Tibial nerve (tissue), 4 donors: ENCODE data around the gene AHRR. TPM values are rescaled to one million over a fixed set of nuclear protein-coding genes. Genes with fewer than 3 reads are reported as not detected.
A peak's percentile ranks its signal among the peaks of the same experiment; 100 is the strongest.
"Not testable (repeated sequence)": the region's sequence is repeated elsewhere in the genome, so short reads cannot be mapped to it uniquely, and the experiment has no call there.

Experiments
- DNase-seq, 2 donors: peaks; one replicate each; pipeline ENCODE4 v3.0.0-alpha.2; 2019; ENCODE audit warnings: low spot score in 2 of 2
- H3K27ac ChIP-seq, 4 donors: fragments of 200-600 bp; sonication (generic) in 3 of 4; one replicate each; pipeline ENCODE4 v1.5.1; 2017 to 2019; ENCODE audit warnings: mild to moderate bottlenecking in 1 of 4
- H3K27me3 ChIP-seq, 2 donors: fragments of 200-600 bp; sonication (generic) in 1 of 2; one replicate each; pipeline versions ENCODE4 v1.5.1 to v1.6.0; 2017 to 2019
- H3K36me3 ChIP-seq, 3 donors: fragments of 200-600 bp; sonication (generic); one replicate each; pipeline ENCODE4 v1.5.1; 2018 to 2019
- H3K4me1 ChIP-seq, 4 donors: fragments of 200-600 bp; sonication (generic) in 3 of 4; one replicate each; pipeline ENCODE4 v1.5.1; 2017 to 2019
- H3K4me3 ChIP-seq, 4 donors: fragments of 200-600 bp; sonication (generic) in 3 of 4; one replicate each; pipeline ENCODE4 v1.5.1; 2017 to 2019; ENCODE audit warnings: mild to moderate bottlenecking in 1 of 4, moderate library complexity in 1 of 4
- H3K9me3 ChIP-seq, 4 donors: fragments of 200-600 bp; sonication (generic) in 3 of 4; one replicate each; pipeline ENCODE4 v1.5.1; 2017 to 2019
- EP300 ChIP-seq, 2 donors: sonication (generic); formaldehyde crosslinking; IDR thresholded peaks; one replicate each; pipeline ENCODE4 v1.6.1; 2017; ENCODE audit warnings: antibody characterized with exemption in 2 of 2, mild to moderate bottlenecking in 1 of 2
- POLR2A ChIP-seq, 2 donors: fragments of 450-650 bp; IDR thresholded peaks; one replicate each; pipeline ENCODE4 v1.6.1; 2017; ENCODE audit warnings: antibody characterized with exemption in 2 of 2, mild to moderate bottlenecking in 2 of 2, moderate library complexity in 2 of 2
- WGBS, 2 donors: methylation state at CpG; one replicate each; pipeline ENCODE4 v1.1.5; 2018; 5-methylcytosine and 5-hydroxymethylcytosine counted together
- total RNA-seq, 4 donors: library from RNA; depleted of rRNA; stranded (reverse); fragments of >200 nt; gene quantifications; one replicate each; pipeline ENCODE4 v1.1.0, GENCODE V29; 2016
- TF ChIP-seq, protein P1 (sequence below), 5 experiments: fragments of 200-600 bp in 3 of 5; fragments of 450-650 bp in 2 of 5; sonication (generic) in 3 of 5; IDR thresholded peaks; one replicate each; pipeline ENCODE4 v1.5.1; 2016 to 2019; ENCODE audit warnings: antibody characterized with exemption in 5 of 5, mild to moderate bottlenecking in 3 of 5, moderate library complexity in 2 of 5

Gene AHRR
- total RNA-seq, 4 donors from 2014 or later = 1.0 to 4.8 (median 1.2) TPM; not detected in 1

DNA sequence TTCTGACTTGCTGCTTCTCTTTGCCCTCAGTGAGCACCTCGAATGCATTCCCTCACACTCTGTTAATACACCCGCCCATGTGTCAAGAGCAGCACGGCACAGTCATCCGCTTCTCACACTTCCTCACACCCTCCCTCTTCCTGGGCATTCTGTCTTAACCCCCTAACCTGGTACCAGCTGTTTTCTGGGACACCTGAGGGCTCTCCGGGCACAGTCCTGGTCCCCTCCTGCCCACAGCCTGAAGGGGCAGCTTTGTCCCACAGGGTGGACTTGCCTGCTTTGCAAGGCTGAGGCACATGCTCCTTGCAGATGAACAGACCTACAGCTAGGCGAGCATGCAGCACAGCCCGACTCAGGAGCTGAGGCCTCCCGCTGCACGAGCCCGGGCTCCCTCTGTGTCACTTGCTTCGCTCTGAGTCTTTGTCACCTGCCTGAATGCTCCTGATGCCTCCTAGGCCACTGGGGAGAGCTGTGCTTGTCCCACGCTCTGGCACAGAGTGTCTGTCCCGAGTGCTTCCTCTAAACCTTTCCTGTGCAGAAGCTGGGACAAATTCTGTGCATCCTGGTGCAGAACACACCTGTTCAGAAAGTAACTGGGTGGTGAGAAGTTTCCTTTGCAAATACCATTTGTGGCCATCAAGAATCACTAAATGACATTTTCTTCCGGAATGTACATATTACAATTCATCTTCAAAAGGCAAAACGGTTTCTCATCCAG is 47.8 kb downstream of the AHRR start:
- TF ChIP-seq EP300 (IDR thresholded peaks at IDR 0.05) (no peak), POLR2A (IDR thresholded peaks at IDR 0.05) (no peak)
- TF ChIP-seq, protein P1, sequence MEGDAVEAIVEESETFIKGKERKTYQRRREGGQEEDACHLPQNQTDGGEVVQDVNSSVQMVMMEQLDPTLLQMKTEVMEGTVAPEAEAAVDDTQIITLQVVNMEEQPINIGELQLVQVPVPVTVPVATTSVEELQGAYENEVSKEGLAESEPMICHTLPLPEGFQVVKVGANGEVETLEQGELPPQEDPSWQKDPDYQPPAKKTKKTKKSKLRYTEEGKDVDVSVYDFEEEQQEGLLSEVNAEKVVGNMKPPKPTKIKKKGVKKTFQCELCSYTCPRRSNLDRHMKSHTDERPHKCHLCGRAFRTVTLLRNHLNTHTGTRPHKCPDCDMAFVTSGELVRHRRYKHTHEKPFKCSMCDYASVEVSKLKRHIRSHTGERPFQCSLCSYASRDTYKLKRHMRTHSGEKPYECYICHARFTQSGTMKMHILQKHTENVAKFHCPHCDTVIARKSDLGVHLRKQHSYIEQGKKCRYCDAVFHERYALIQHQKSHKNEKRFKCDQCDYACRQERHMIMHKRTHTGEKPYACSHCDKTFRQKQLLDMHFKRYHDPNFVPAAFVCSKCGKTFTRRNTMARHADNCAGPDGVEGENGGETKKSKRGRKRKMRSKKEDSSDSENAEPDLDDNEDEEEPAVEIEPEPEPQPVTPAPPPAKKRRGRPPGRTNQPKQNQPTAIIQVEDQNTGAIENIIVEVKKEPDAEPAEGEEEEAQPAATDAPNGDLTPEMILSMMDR (IDR thresholded peaks at IDR 0.05) = no peak
- H3K27me3 ChIP-seq = peaks cover 0 to 10% of the 10 kb centered on the region in 2 donors
- no peak overlapping the region for H3K4me3 ChIP-seq
- WGBS, 2 donors = 56 to 65% methylated on average over 10 to 15 of the region's 15 CpGs
- peaks cover 0 to 22% (median 8%) of the 10 kb centered on the region in 4 donors for H3K4me1 ChIP-seq
- peaks cover 0 to 24% (median 6%) of the 10 kb centered on the region in 4 donors for H3K9me3 ChIP-seq
- peak in 1 of 2 donors; percentile 4 for DNase-seq
- H3K36me3 ChIP-seq = no peaks in the 10 kb centered on the region
- no peak overlapping the region for H3K27ac ChIP-seq

DNA sequence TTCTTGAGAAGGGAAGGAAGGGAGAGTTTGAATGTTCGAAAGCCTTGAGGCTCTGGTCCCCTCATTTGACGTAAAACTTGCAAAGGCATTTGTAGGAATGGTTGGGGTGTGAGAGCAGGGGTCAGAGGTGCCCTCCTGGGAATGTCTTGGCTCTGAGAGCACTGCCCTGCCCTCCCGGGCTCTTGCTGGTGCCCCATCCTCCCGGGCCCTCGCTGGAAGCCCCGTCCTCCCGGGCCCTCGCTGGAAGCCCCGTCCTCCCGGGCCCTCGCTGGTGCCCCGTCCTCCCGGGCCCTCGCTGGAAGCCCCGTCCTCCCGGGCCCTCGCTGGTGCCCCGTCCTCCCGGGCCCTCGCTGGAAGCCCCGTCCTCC is 48.3 kb downstream of the AHRR start:
- Histone ChIP-seq H3K4me1 (peaks cover 0 to 25% (median 9%) of the 10 kb centered on the region in 4 donors), H3K9me3 (peaks cover 0 to 19% (median 6%) of the 10 kb centered on the region in 4 donors), H3K27me3 (peaks cover 0 to 15% of the 10 kb centered on the region in 2 donors)
- 41 to 79% methylated on average over 6 to 21 of the region's 21 CpGs for WGBS, 2 donors
- DNase-seq, H3K36me3 ChIP-seq, H3K4me3 ChIP-seq, H3K27ac ChIP-seq: not testable (repeated sequence)

DNA sequence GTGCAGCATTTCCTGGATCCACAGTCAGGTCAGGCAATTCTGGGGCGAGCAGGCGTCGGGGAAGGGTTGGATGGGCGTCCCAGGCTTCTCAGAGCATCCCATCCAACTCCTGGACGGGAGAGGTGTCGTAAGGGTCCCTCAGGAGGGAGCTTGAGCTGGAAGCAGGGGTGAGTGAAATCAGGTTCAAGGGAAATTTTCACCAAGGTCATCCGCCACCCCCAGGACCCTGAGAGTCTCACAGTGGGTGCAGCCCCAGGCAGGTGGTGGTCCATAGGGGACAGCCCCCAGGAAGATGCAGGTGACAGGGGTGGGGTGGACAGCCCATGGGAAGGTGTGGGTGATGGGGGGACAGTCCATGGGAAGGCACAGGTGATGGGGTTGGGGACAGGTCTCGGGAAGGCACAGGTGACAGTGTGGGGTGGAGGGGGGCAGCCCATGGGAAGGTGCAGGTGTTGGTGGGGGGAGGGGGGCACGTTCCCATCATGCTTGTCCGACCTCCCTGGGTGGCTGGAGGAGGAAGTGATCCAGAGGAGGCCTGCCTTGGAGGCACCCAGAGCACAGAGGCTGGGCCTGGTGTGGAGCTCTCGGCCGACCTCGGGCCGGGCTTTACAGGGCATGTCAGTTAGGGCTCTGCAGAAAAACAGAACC is 48.9 kb downstream of the AHRR start:
- peaks cover 0 to 25% (median 9%) of the 10 kb centered on the region in 4 donors for H3K4me1 ChIP-seq
- WGBS, 2 donors = 92 to 93% methylated on average over 14 of the region's 14 CpGs
- DNase-seq = no peak
- peaks cover 0 to 21% of the 10 kb centered on the region in 2 donors for H3K27me3 ChIP-seq
- H3K9me3 ChIP-seq = peaks cover 0 to 14% (median 3%) of the 10 kb centered on the region in 4 donors
- no peak overlapping the region for H3K4me3 ChIP-seq
- H3K36me3 ChIP-seq = no peaks in the 10 kb centered on the region
- no peak overlapping the region for H3K27ac ChIP-seq
- TF ChIP-seq EP300 (IDR thresholded peaks at IDR 0.05) (no peak), POLR2A (IDR thresholded peaks at IDR 0.05) (no peak)
- TF ChIP-seq, protein P1 (IDR thresholded peaks at IDR 0.05) = no peak

DNA sequence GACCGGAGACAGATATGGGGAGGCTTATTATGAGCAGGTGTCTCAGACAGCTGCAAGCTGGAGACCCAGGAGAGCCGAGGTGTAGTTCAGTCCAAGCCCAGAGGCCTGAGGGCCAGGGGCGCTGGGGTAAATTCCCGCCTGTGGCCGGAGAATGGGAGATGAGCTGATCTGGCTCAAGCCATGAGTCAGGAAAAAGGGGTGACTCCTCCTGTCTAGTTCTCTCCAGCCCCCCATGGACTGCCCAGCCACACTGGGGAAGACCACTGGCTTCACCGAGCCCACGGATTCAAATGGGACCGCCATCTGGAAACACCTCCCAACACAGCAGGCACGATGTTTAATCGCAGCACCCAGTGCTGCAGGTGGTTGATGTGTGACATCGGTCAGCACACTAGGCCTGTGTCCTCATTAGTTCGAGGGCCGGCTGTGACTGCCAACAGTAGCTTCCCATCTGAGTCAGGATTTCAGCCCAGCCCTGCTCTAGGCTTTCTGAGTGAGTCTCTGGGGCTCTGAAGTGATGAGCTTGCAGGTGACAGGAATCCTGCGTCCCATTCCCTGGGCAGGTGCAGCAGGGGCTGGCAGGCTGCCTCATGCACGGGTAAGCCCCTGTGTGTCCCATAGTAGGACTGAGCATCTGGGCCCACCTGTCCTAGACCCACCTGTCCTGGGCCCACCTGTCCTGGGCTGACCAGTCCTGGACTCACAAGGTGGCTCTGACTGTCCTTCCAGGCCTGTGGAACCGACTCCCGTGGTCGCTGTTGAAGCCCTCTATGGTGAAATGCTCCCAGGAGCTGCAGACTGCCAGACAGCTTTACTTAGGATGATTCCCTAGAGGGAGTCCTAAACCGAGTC is 49.7 kb downstream of the AHRR start:
- peaks cover 0 to 25% (median 9%) of the 10 kb centered on the region in 4 donors for H3K4me1 ChIP-seq
- DNase-seq = peak in 1 of 2 donors; percentile 3
- TF ChIP-seq, protein P1 (IDR thresholded peaks at IDR 0.05) = no peak
- TF ChIP-seq EP300 (IDR thresholded peaks at IDR 0.05) = no peak
- no peak overlapping the region for H3K4me3 ChIP-seq
- no peak overlapping the region for H3K27ac ChIP-seq
- WGBS, 2 donors = 91 to 93% methylated on average over 18 to 19 of the region's 19 CpGs
- no peaks in the 10 kb centered on the region for H3K36me3 ChIP-seq
- peaks cover 0 to 6% (median 0%) of the 10 kb centered on the region in 4 donors for H3K9me3 ChIP-seq
- peaks cover 0 to 27% of the 10 kb centered on the region in 2 donors for H3K27me3 ChIP-seq

DNA sequence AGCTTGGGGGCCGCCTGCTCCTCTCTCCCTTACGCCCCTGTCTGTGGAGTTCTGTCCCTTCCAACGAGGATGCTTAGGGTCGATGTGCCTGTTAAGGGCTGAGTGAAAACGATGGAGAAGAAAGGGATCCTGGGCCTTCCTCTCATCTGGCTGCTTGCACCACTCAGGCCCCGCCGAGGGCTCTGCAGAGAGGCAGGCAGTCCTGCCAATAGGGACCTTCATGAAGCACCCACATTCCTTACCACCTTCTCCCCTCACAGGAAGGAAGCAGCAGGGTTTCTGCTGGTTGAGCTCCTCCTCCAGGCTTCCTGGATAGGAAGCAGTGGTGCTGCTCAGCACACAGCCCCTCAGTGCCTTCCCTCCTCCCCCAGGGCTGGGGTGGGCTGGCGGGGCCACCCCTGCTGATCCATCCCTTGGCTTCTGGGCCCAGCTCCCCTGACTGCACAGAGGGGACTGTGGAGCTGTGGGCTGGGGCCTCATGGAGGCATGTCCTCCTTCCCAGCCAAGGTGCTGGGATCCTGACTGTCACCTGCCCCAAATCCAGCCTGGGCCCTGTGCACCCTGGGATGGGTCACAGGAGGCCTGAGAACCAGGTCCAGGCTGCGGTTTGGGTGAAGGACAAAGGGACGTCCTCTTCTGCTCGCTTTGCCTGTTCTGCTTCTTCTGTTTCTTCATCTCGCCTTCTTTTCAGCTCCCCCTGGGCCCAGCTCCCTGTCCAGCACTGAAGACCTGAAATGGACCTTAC is 50.5 kb downstream of the AHRR start:
- Histone ChIP-seq H3K4me3 (no peak overlapping the region), H3K36me3 (no peaks in the 10 kb centered on the region), H3K27ac (no peak overlapping the region), H3K9me3 (no peaks in the 10 kb centered on the region), H3K4me1 (peaks cover 0 to 25% (median 9%) of the 10 kb centered on the region in 4 donors), H3K27me3 (peaks cover 0 to 27% of the 10 kb centered on the region in 2 donors)
- 67 to 69% methylated on average over 11 of the region's 12 CpGs for WGBS, 2 donors
- peak in 1 of 2 donors; percentile 2 for DNase-seq
- TF ChIP-seq EP300 (IDR thresholded peaks at IDR 0.05) (no peak), POLR2A (IDR thresholded peaks at IDR 0.05) (no peak)
- TF ChIP-seq, protein P1 (IDR thresholded peaks at IDR 0.05) = no peak
